Smooth muscle cell (in vitro differentiated cells): Measurements from ENCODE around the gene CDYL2. TPM values are rescaled to one million over a fixed set of nuclear protein-coding genes. Genes with fewer than 3 reads are reported as not detected.

Source experiments
- DNase-seq: peaks from one replicate; lab custom pipeline; 2025; ENCODE audit not compliant: unreplicated experiment; lab: John Stamatoyannopoulos, UW
- H2AFZ ChIP-seq: fragments of 200-600 bp; sonication (generic); 2 replicates; pipeline ENCODE4 v1.6.0; 2016; ENCODE audit warnings: antibody characterized with exemption, low read depth, mild to moderate bottlenecking
- H3F3A ChIP-seq: fragments of 200-600 bp; sonication (generic); 2 replicates; pipeline ENCODE4 v1.6.0; 2017; ENCODE audit warnings: antibody characterized with exemption, low read depth
- H3K27ac ChIP-seq: fragments of 200-600 bp; sonication (generic); 2 replicates; pipeline ENCODE4 v1.5.1; 2016; ENCODE audit warnings: low read depth, mild to moderate bottlenecking
- H3K27me3 ChIP-seq: fragments of 200-600 bp; sonication (generic); 2 replicates; pipeline ENCODE4 v1.6.1; 2016; ENCODE audit warnings: low read depth, mild to moderate bottlenecking
- H3K36me3 ChIP-seq: fragments of 200-600 bp; sonication (generic); 2 replicates; pipeline ENCODE4 v1.5.1; 2016; ENCODE audit warnings: low read depth
- H3K4me1 ChIP-seq: fragments of 200-600 bp; sonication (generic); 2 replicates; pipeline ENCODE4 v1.5.1; 2016; ENCODE audit warnings: low read depth
- H3K4me2 ChIP-seq: fragments of 200-600 bp; sonication (generic); 2 replicates; pipeline ENCODE4 v1.6.0; 2016; ENCODE audit warnings: mild to moderate bottlenecking
- H3K4me3 ChIP-seq: fragments of 200-600 bp; sonication (generic); 2 replicates; pipeline ENCODE4 v1.5.1; 2016; ENCODE audit warnings: mild to moderate bottlenecking
- H3K79me2 ChIP-seq: fragments of 200-600 bp; sonication (generic); 2 replicates; pipeline ENCODE4 v1.6.0; 2016; ENCODE audit warnings: low read depth, mild to moderate bottlenecking
- H3K9ac ChIP-seq: fragments of 200-600 bp; sonication (generic); 2 replicates; pipeline ENCODE4 v1.6.0; 2016; ENCODE audit warnings: low read depth
- H3K9me3 ChIP-seq: fragments of 200-600 bp; sonication (generic); replicated peaks from 2 replicates; pipeline ENCODE4 v1.5.1; 2016; ENCODE audit warnings: low read depth
- H4K20me1 ChIP-seq: fragments of 200-600 bp; sonication (generic); 2 replicates; pipeline ENCODE4 v1.6.0; 2016; ENCODE audit warnings: low read depth
- CTCF ChIP-seq: fragments of 200-600 bp; sonication (generic); IDR thresholded peaks from 2 replicates; pipeline ENCODE4 v1.5.1; 2017; ENCODE audit warnings: borderline replicate concordance, mild to moderate bottlenecking, antibody characterized with exemption; ENCODE audit not compliant: insufficient read depth, poor library complexity, severe bottlenecking
- WGBS: methylation state at CpG from one replicate; pipeline ENCODE4 v1.1.7; 2016; ENCODE audit warnings: low lambda C conversion rate; 5-methylcytosine and 5-hydroxymethylcytosine counted together
- polyA plus RNA-seq: library from polyadenylated mRNA; unstranded; fragments of >200 nt; fragmentation: Nextera tagmentation; extraction: Ambion mirVana; gene quantifications from 2 replicates; pipeline ENCODE4 v1.2.1, GENCODE V29; 2016
- total RNA-seq: library from RNA; depleted of rRNA; stranded (reverse); fragments of >200 nt; gene quantifications from 2 replicates; pipeline ENCODE4 v1.2.3, GENCODE V29; 2014

Gene CDYL2
- total and polyA plus RNA-seq, 2 experiments from 2014 or later, result 2.0 to 2.9 TPM

- Histone ChIP-seq H3K4me3 (no peak overlapping the region), H3K79me2 (no peaks in the 10 kb centered on the region), H3K27me3 (no peaks in the 10 kb centered on the region), H3K9ac (no peak overlapping the region), H3K36me3 (no peaks in the 10 kb centered on the region), H3F3A (no peaks in the 10 kb centered on the region), H3K9me3 (no peaks in the 10 kb centered on the region), H3K4me1 (no peaks in the 10 kb centered on the region), H4K20me1 (no peaks in the 10 kb centered on the region), H3K4me2 (no peak overlapping the region), H3K27ac (no peak overlapping the region), H2AFZ (no peak overlapping the region)
- 90% methylated on average over 6 of the region's 6 CpGs for WGBS
- no peak for DNase-seq
- no peak for TF ChIP-seq CTCF
Measured at GRCh38 chr16:80759419-80760162, 44.8 kb downstream of the CDYL2 start.

- H3K79me2 ChIP-seq, result no peaks in the 10 kb centered on the region
- WGBS, result 92% methylated on average over 5 of the region's 5 CpGs
- no peak for TF ChIP-seq CTCF
- H3K4me3 ChIP-seq, result no peak overlapping the region
- no peaks in the 10 kb centered on the region for H4K20me1 ChIP-seq
- H3K9ac ChIP-seq, result no peak overlapping the region
- no peaks in the 10 kb centered on the region for H3K4me1 ChIP-seq
- H3K27me3 ChIP-seq, result no peaks in the 10 kb centered on the region
- H3K9me3 ChIP-seq, result no peaks in the 10 kb centered on the region
- no peak overlapping the region for H3K4me2 ChIP-seq
- no peaks in the 10 kb centered on the region for H3F3A ChIP-seq
- no peak overlapping the region for H3K27ac ChIP-seq
- no peak overlapping the region for H2AFZ ChIP-seq
- H3K36me3 ChIP-seq, result no peaks in the 10 kb centered on the region
- DNase-seq, result no peak
Measured at GRCh38 chr16:80754476-80754875, 49.9 kb downstream of the CDYL2 start.

- Histone ChIP-seq H4K20me1 (no peaks in the 10 kb centered on the region), H3K4me3 (no peak overlapping the region), H3K9me3 (no peaks in the 10 kb centered on the region), H3K4me1 (no peaks in the 10 kb centered on the region), H3F3A (no peaks in the 10 kb centered on the region), H3K4me2 (no peak overlapping the region), H3K27ac (no peak overlapping the region), H2AFZ (no peak overlapping the region), H3K9ac (no peak overlapping the region), H3K27me3 (no peaks in the 10 kb centered on the region), H3K36me3 (no peaks in the 10 kb centered on the region), H3K79me2 (no peaks in the 10 kb centered on the region)
- WGBS, result 76% methylated on average over 2 of the region's 2 CpGs
- TF ChIP-seq CTCF, result no peak
- DNase-seq, result no peak
Measured at GRCh38 chr16:80752541-80752940, 51.9 kb downstream of the CDYL2 start.

- no peak overlapping the region for H3K27ac ChIP-seq
- no peaks in the 10 kb centered on the region for H3K4me1 ChIP-seq
- H4K20me1 ChIP-seq, result no peaks in the 10 kb centered on the region
- no peaks in the 10 kb centered on the region for H3K36me3 ChIP-seq
- DNase-seq, result no peak
- no peaks in the 10 kb centered on the region for H3K9me3 ChIP-seq
- no peaks in the 10 kb centered on the region for H3K79me2 ChIP-seq
- WGBS, result 61% methylated on average over 3 of the region's 3 CpGs
- H3K27me3 ChIP-seq, result no peaks in the 10 kb centered on the region
- no peaks in the 10 kb centered on the region for H3F3A ChIP-seq
- H3K9ac ChIP-seq, result no peak overlapping the region
- H2AFZ ChIP-seq, result no peak overlapping the region
- H3K4me3 ChIP-seq, result no peak overlapping the region
- no peak overlapping the region for H3K4me2 ChIP-seq
- no peak for TF ChIP-seq CTCF
Measured at GRCh38 chr16:80751167-80751566, 53.2 kb downstream of the CDYL2 start.
